Activated T-helper 1 cell treated with anti-CD3 and anti-CD28 coated beads, Interleukin-2, amount 50 U/mL, for 16 hours (primary cell): Measurements from ENCODE around the gene SAP130.
"Not testable (repeated sequence)": the region's sequence is repeated elsewhere in the genome, so short reads cannot be mapped to it uniquely, and the experiment has no call there.

Experiments
- DNase-seq, 2 donors: peaks; one replicate each; pipeline ENCODE4 v3.0.0-alpha.2; 2020; ENCODE audit warnings: low read depth in 1 of 2, low spot score in 1 of 2

The SAP130 gene

GRCh38 chr2:127953849-127954248 is 74.0 kb downstream of the SAP130 start:
- no peak for DNase-seq

GRCh38 chr2:127953128-127953718 is 74.6 kb downstream of the SAP130 start:
- no peak for DNase-seq

GRCh38 chr2:127951026-127951425 is 76.8 kb downstream of the SAP130 start:
- no peak for DNase-seq

- no peak for DNase-seq
These were observed 77.6 kb downstream of the SAP130 start for GRCh38 chr2:127950264-127950663.

GRCh38 chr2:127945281-127945680 is 82.6 kb downstream of the SAP130 start:
- DNase-seq = no peak

GRCh38 chr2:127943186-127943585 is 84.7 kb downstream of the SAP130 start:
- no peak for DNase-seq

- DNase-seq = no peak
These were observed 85.9 kb downstream of the SAP130 start for GRCh38 chr2:127942002-127942401.

GRCh38 chr2:127941461-127941860 is 86.4 kb downstream of the SAP130 start:
- no peak for DNase-seq

- DNase-seq = no peak
These were observed 87.2 kb downstream of the SAP130 start for GRCh38 chr2:127940641-127941040.

- DNase-seq = no peak
These were observed 92.5 kb downstream of the SAP130 start for GRCh38 chr2:127935337-127935736.

GRCh38 chr2:127932199-127932876 is 95.5 kb downstream of the SAP130 start:
- no peak for DNase-seq

GRCh38 chr2:127929449-127929848 is 98.4 kb downstream of the SAP130 start:
- no peak for DNase-seq

GRCh38 chr2:127927384-127927783 is 100.5 kb downstream of the SAP130 start:
- no peak for DNase-seq

- DNase-seq = no peak
These were observed 109.9 kb downstream of the SAP130 start for GRCh38 chr2:127917916-127918315.

GRCh38 chr2:127913808-127914457 is 113.9 kb downstream of the SAP130 start:
- no peak for DNase-seq

- no peak for DNase-seq
These were observed 116.1 kb downstream of the SAP130 start for GRCh38 chr2:127911737-127912136.

- DNase-seq = no peak
These were observed 117.4 kb downstream of the SAP130 start for GRCh38 chr2:127910415-127910814.

- DNase-seq = no peak
These were observed 118.8 kb downstream of the SAP130 start for GRCh38 chr2:127909019-127909418.

GRCh38 chr2:127907733-127908400 is 120.0 kb downstream of the SAP130 start:
- DNase-seq = not testable (repeated sequence)

GRCh38 chr2:127906206-127906926 is 121.5 kb downstream of the SAP130 start:
- no peak for DNase-seq

GRCh38 chr2:127901339-127902056 is 126.4 kb downstream of the SAP130 start:
- no peak for DNase-seq
